ENCODE data around the gene PCBP4. TPM values are rescaled to one million over a fixed set of nuclear protein-coding genes. Genes with fewer than 3 reads are reported as not detected.
A peak's percentile ranks its signal among the peaks of the same experiment; 100 is the strongest.

PCBP4 gene
- total RNA-seq, 1 donor from 2014 or later, result 10.3 TPM

DNA sequence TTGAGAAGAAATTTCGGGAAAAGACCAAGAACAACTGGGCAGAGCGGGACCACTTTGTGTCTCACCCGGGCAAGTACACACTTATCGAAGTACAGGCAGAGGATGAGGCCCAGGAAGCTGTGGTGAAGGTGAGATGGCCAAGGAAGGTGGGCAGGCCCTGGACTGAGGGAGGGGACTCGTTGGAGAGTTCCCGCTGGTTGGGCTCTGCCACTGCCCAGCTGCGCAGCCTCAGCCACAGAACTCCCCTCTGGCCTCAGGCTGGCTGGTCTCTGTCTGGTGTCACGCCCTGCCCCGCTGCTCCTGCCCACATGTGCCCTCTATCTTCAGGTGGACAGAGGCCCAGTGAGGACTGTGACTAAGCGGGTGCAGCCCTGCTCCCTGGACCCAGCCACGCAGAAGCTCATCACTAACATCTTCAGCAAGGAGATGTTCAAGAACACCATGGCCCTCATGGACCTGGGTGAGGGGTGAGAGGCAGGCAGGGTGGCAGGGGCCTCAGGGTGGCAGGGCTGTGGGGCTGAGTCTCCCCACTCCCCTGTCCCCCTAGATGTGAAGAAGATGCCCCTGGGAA is 22.7 kb downstream of the PCBP4 start:
- intact Hi-C loops (cut with micrococcal nuclease), result loop anchor here (5.0 kb wide), 1 partner anchor 763 kb away; the partner anchor contains the start of genes GLT8D1 and SPCS1
- Mint-ChIP-seq H3K27ac (no peak overlapping the region), H3K27me3 (no peaks in the 10 kb centered on the region), H3K4me3 (no peak overlapping the region), H3K36me3 (ENCODE audit: low read depth) (peaks cover 8% of the 10 kb centered on the region), H3K4me1 (peaks cover 32% of the 10 kb centered on the region), H3K9me3 (no peaks in the 10 kb centered on the region)
- TF ChIP-seq CTCF (IDR thresholded peaks at IDR 0.05), result no peak
- CTCF ChIA-PET, result interaction anchor here (1.0 to 1.1 kb wide), 2 partner anchors 12 to 28 kb away, joined by 3 read pairs; no protein-coding TSS in a partner anchor
- no peak for ATAC-seq (ENCODE audit: low read depth)
- DNase-seq, result no peak
- POLR2A ChIA-PET, result interaction anchor here (0.6 to 2.3 kb wide), 2 partner anchors 26 to 51 kb away, joined by 4 to 20 read pairs; partner anchors contain the start of gene RPL29

DNA sequence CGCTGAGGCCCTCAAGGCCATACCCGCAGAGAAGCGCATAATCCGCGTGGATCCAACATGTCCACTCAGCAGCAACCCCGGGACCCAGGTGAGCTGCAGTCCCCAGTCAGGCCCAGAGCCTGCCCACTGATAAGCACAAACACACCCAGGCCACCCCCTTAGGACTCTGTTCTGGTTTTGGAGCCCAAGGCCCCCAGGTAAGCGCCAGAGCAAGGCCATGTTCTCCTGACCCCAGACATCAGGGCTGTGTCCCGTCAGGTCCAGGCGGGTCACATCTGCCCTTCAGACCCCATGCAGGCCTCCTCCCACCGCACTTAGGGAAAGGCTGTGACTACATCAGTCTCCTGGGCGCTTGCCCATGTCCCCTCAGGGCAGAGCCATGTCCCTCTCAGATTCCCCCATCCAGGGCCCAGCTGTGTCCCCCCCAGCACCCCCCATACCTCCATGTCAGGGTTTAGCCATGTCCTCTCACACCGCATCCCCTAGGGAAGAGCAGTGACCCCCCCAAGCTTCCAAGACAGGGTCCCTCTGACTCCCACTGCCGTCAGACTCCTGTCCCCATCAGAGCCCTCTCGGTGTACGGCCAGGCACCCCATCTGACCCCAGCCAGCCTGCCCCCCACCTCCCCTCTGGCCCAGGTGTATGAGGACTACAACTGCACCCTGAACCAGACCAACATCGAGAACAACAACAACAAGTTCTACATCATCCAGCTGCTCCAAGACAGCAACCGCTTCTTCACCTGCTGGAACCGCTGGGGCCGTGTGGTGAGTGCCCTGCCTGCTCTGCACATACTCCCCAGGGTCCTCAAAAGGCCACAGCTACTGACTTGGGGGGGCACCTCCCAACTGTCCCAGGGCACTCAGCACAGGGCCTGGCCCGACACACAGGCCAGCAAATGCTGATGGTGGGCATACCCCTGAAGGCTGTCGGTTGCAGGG is 23.5 kb downstream of the PCBP4 start:
- H3K27me3 Mint-ChIP-seq, result no peaks in the 10 kb centered on the region
- peaks cover 15% of the 10 kb centered on the region for H3K36me3 Mint-ChIP-seq (ENCODE audit: low read depth)
- H3K9me3 Mint-ChIP-seq, result no peaks in the 10 kb centered on the region
- no peak overlapping the region for H3K27ac Mint-ChIP-seq
- POLR2A ChIA-PET, result interaction anchor here (0.6 to 2.6 kb wide), 6 partner anchors 24 to 309 kb away, joined by 3 to 35 read pairs (median 7); partner anchors contain the start of genes ABHD14A, ABHD14B, ACY1 and RPL29
- intact Hi-C loops (cut with micrococcal nuclease), result loop anchor here (2.0 to 5.0 kb wide), 3 partner anchors 39 to 764 kb away; partner anchors contain the start of genes ACY1, GLT8D1 and SPCS1
- no peak for TF ChIP-seq CTCF (IDR thresholded peaks at IDR 0.05)
- H3K4me1 Mint-ChIP-seq, result peaks cover 38% of the 10 kb centered on the region
- CTCF ChIA-PET, result interaction anchor here (1.2 to 2.2 kb wide), 4 partner anchors 29 to 113 kb away, joined by 3 to 27 read pairs (median 6); partner anchors contain the start of genes ABHD14B, DUSP7 and RPL29
- ATAC-seq (ENCODE audit: low read depth) (no peak), DNase-seq (peak; percentile 14)
- no peak overlapping the region for H3K4me3 Mint-ChIP-seq

DNA sequence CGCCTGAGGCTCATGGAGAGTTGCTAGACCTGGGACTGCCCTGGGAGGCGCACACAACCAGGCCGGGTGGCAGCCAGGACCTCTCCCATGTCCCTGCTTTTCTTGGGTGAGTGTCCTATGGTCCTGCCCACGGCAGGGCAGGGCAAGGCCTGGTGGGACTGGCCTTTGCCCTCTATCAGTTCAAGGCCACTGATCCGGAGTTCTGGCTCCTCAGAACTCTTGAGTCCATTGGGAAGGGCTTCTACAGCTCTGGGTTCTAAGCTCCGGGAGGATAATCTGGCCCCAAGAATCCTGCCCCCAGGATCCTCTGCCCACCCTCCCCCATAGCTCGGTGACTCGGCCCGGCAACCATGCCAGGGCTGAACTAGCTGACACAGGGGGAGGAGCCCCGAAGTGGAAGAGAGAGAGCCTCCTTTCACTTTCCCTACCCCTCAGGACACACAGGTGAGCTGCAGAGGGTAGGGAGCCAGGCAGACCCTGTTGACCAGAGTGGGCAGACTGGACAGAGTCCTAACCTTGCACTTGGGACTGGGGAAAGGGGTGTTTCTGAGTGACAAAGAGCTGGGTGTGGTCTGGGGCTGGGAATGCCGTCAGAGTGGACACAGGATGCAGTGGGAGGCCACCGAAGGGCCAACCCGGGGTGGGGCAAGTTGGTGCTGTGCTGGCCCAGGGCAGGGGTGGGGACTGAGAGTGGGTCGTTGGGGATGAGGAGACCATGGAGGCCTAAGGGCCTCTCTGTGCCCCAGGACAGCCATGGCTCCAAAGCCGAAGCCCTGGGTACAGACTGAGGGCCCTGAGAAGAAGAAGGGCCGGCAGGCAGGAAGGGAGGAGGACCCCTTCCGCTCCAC is 24.4 kb downstream of the PCBP4 start:
- H3K27ac Mint-ChIP-seq, result peak overlapping the region; percentile 77
- peaks cover 38% of the 10 kb centered on the region for H3K4me1 Mint-ChIP-seq
- peaks cover 23% of the 10 kb centered on the region for H3K36me3 Mint-ChIP-seq (ENCODE audit: low read depth)
- H3K4me3 Mint-ChIP-seq, result peak overlapping the region; percentile 90
- intact Hi-C loops (cut with micrococcal nuclease), result loop anchor here (1.0 to 5.0 kb wide), 12 partner anchors 13 to 764 kb away; partner anchors contain the start of genes ABHD14B, ACY1, GLT8D1 and MANF
- TF ChIP-seq CTCF (IDR thresholded peaks at IDR 0.05), result no peak
- peak; percentile 9 for ATAC-seq (ENCODE audit: low read depth)
- DNase-seq, result peak; percentile 34
- ChIA-PET CTCF (interaction anchor here (0.6 to 2.2 kb wide), 8 partner anchors 10 to 114 kb away, joined by 3 to 27 read pairs (median 4); partner anchors contain the start of genes ABHD14B, DUSP7, PCBP4 and RPL29), POLR2A (interaction anchor here (0.5 to 2.6 kb wide), 11 partner anchors 10 to 443 kb away, joined by 3 to 35 read pairs (median 4); partner anchors contain the start of genes ABHD14A, ABHD14B, ACY1 and DCAF1)
- H3K27me3 Mint-ChIP-seq, result no peaks in the 10 kb centered on the region
- no peaks in the 10 kb centered on the region for H3K9me3 Mint-ChIP-seq

GRCh38 chr3:51941798-51942602 is 25.3 kb downstream of the PCBP4 start, which contains the start of the genes PARP3 and RRP9:
PARP3 (plus strand) TSS chr3:51942363; CDS start chr3:51943356, 993 bp downstream.
RRP9 (minus strand) TSS chr3:51941904; CDS start chr3:51941867, 37 bp downstream.
- DNase-seq (peak; percentile 96), ATAC-seq (ENCODE audit: low read depth) (peak; percentile 94)
- H3K4me1 Mint-ChIP-seq, result peaks cover 38% of the 10 kb centered on the region
- CTCF ChIA-PET, result interaction anchor here (0.6 to 2.2 kb wide), 11 partner anchors 11 to 178 kb away, joined by 3 to 27 read pairs (median 3); partner anchors contain the start of genes ABHD14B, ACY1, DUSP7 and PCBP4
- intact Hi-C loops (cut with micrococcal nuclease), result loop anchor here (1.0 to 5.0 kb wide), 12 partner anchors 14 to 765 kb away; partner anchors contain the start of genes ABHD14B, ACY1, GLT8D1 and MANF
- peaks cover 28% of the 10 kb centered on the region for H3K36me3 Mint-ChIP-seq (ENCODE audit: low read depth)
- peak within 1 kb of the TSS; percentile 90 for H3K4me3 Mint-ChIP-seq
- peak; percentile 34 for TF ChIP-seq CTCF (IDR thresholded peaks at IDR 0.05)
- H3K9me3 Mint-ChIP-seq, result no peaks in the 10 kb centered on the region
- H3K27ac Mint-ChIP-seq, result peak within 1 kb of the TSS; percentile 77
- H3K27me3 Mint-ChIP-seq, result no peaks in the 10 kb centered on the region
- POLR2A ChIA-PET, result interaction anchor here (0.6 to 2.6 kb wide), 13 partner anchors 9 to 557 kb away, joined by 3 to 35 read pairs (median 4); partner anchors contain the start of genes ABHD14A, ABHD14B, ACY1 and DUSP7
